WTC11 (cell line): ENCODE measurements around the gene STAMBP. TPM values are rescaled to one million over a fixed set of nuclear protein-coding genes. Genes with fewer than 3 reads are reported as not detected.

Source experiments
- ATAC-seq: fragments of 200-7000 bp; cut with Tn5 transposase; 2 replicates; pipeline ENCODE4 v1.10.0; 2021; ENCODE audit warnings: mild to moderate bottlenecking, moderate library complexity
- CTCF ChIA-PET: fragments of 300-600 bp; sonication (Branson Sonifier 250); formaldehyde crosslinking; loops from one replicate; lab custom pipeline; 2021; ENCODE audit warnings: antibody characterized with exemption; lab: Charles Lee
- POLR2A ChIA-PET: fragments of 350-600 bp; sonication (Branson Sonifier 250); formaldehyde crosslinking; loops from one replicate; lab custom pipeline; 2021; ENCODE audit warnings: antibody characterized with exemption; lab: Charles Lee
- DNase-seq: peaks from one replicate; pipeline ENCODE4 v3.0.0; 2021; ENCODE audit warnings: low spot score
- H3K27ac Mint-ChIP-seq: 2 replicates; pipeline ENCODE4 v1.8.0; 2021; ENCODE audit warnings: mixed read lengths
- H3K27me3 Mint-ChIP-seq: 2 replicates; pipeline ENCODE4 v1.8.0; 2021; ENCODE audit warnings: low read depth, mild to moderate bottlenecking, moderate library complexity, mixed read lengths
- H3K36me3 Mint-ChIP-seq: 2 replicates; pipeline ENCODE4 v1.8.0; 2021; ENCODE audit warnings: mixed read lengths
- H3K4me1 Mint-ChIP-seq: 2 replicates; pipeline ENCODE4 v1.8.0; 2022; ENCODE audit warnings: mixed read lengths
- H3K4me3 Mint-ChIP-seq: 2 replicates; pipeline ENCODE4 v1.8.0; 2021; ENCODE audit warnings: mild to moderate bottlenecking, moderate library complexity, mixed read lengths
- H3K9me3 Mint-ChIP-seq: 2 replicates; pipeline ENCODE4 v1.8.0; 2021; ENCODE audit warnings: mixed read lengths
- ATF3 ChIP-seq: sonication (generic); formaldehyde crosslinking; conservative IDR thresholded peaks from 2 replicates; pipeline ENCODE4 v1.8.1; 2022; ENCODE audit warnings: mild to moderate bottlenecking, missing genetic modification reagents
- CDX4 ChIP-seq: fragments of 250-450 bp; sonication (Bioruptor Pico); IDR thresholded peaks from 2 replicates; pipeline ENCODE4 v1.9.0; 2021; ENCODE audit warnings: moderate library complexity, mild to moderate bottlenecking, inconsistent platforms, borderline replicate concordance
- MYBL2 ChIP-seq: sonication (generic); formaldehyde crosslinking; IDR thresholded peaks from 2 replicates; pipeline ENCODE4 v1.8.1; 2023; ENCODE audit warnings: mild to moderate bottlenecking, moderate library complexity, missing genetic modification reagents
- NFYB ChIP-seq: sonication (generic); formaldehyde crosslinking; conservative IDR thresholded peaks from 2 replicates; pipeline ENCODE4 v1.8.0; 2022; ENCODE audit warnings: low read depth, missing genetic modification reagents
- NR1H2 ChIP-seq: sonication (generic); formaldehyde crosslinking; IDR thresholded peaks from 2 replicates; pipeline ENCODE4 v1.9.0; 2021; ENCODE audit warnings: mild to moderate bottlenecking, moderate library complexity, missing genetic modification reagents
- PRDM15 ChIP-seq: sonication (generic); formaldehyde crosslinking; IDR thresholded peaks from 2 replicates; pipeline ENCODE4 v1.8.0; 2022; ENCODE audit warnings: missing genetic modification reagents
- SMAD3 ChIP-seq: sonication (generic); formaldehyde crosslinking; IDR thresholded peaks from 2 replicates; pipeline ENCODE4 v1.8.0; 2022; ENCODE audit warnings: missing genetic modification reagents, mild to moderate bottlenecking, borderline replicate concordance
- ZNF138 ChIP-seq: sonication (generic); formaldehyde crosslinking; conservative IDR thresholded peaks from 2 replicates; pipeline ENCODE4 v1.8.1; 2022; ENCODE audit warnings: mild to moderate bottlenecking, moderate library complexity, missing genetic modification reagents
- ZNF263 ChIP-seq: sonication (generic); formaldehyde crosslinking; IDR thresholded peaks from 2 replicates; pipeline ENCODE4 v1.8.1; 2022; ENCODE audit warnings: low read depth, mild to moderate bottlenecking, moderate library complexity, missing genetic modification reagents
- ZNF317 ChIP-seq: sonication (generic); formaldehyde crosslinking; IDR thresholded peaks from 2 replicates; pipeline ENCODE4 v1.8.1; 2023; ENCODE audit warnings: low read depth, mild to moderate bottlenecking, moderate library complexity, missing genetic modification reagents, borderline replicate concordance
- ZNF416 ChIP-seq: fragments of 250-450 bp; sonication (Bioruptor Pico); IDR thresholded peaks from 2 replicates; pipeline ENCODE4 v1.9.0; 2021; ENCODE audit warnings: mild to moderate bottlenecking, inconsistent platforms
- total RNA-seq: library from RNA; stranded (reverse); gene quantifications from 3 replicates; pipeline ENCODE4 v1.2.3, GENCODE V29; 2021
- TF ChIP-seq, protein P1 (sequence below): fragments of 250-450 bp; sonication (Bioruptor Pico); conservative IDR thresholded peaks from 2 replicates; pipeline ENCODE4 v1.9.0; 2021; ENCODE audit warnings: mild to moderate bottlenecking

Gene STAMBP
- total RNA-seq, 1 experiment from 2014 or later, result 40.9 TPM

- TF ChIP-seq, protein P1, sequence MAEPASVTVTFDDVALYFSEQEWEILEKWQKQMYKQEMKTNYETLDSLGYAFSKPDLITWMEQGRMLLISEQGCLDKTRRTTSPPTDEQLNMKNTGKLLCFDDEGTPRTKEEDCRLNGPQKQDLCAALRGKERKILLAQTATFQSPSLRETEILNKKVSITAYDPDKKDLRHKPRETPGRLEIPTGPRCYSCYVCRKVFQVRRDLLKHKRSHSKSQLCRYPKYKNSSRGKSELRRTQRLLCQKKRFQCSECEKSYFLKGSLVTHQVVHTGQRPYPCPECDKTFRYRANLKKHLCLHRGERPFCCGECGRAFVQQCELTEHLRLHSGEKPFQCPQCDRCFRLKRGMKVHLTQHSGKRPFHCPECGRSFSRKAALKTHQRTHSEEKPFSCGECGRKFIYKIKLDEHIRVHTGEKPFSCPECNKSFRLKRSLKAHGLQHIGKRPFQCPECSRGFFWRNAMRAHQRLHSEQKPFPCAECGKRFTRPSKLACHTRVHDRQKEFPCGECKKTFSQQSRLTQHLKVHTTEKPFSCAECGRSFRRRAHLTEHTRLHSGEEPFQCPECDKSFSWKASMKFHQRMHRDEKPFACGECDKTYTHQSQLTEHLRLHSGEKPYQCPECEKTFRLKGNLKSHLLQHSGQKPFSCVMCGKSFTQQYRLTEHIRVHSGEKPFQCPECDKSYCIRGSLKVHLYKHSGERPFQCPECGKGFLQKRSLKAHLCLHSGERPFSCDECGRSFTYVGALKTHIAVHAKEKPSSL (CRISPR knock-in tag), result no peak
- TF ChIP-seq NFYB (CRISPR knock-in tag), result no peak; the same call in 1 of the 2 replicates
- no peak for TF ChIP-seq SMAD3 (CRISPR knock-in tag)
- no peak for TF ChIP-seq MYBL2 (CRISPR knock-in tag)
- TF ChIP-seq ZNF138 (CRISPR knock-in tag), result no peak
- TF ChIP-seq, all 79 proteins: peak for 0
Measured at GRCh38 chr2:73828389-73828817, 358 bp upstream of the STAMBP start (continued).

DNA sequence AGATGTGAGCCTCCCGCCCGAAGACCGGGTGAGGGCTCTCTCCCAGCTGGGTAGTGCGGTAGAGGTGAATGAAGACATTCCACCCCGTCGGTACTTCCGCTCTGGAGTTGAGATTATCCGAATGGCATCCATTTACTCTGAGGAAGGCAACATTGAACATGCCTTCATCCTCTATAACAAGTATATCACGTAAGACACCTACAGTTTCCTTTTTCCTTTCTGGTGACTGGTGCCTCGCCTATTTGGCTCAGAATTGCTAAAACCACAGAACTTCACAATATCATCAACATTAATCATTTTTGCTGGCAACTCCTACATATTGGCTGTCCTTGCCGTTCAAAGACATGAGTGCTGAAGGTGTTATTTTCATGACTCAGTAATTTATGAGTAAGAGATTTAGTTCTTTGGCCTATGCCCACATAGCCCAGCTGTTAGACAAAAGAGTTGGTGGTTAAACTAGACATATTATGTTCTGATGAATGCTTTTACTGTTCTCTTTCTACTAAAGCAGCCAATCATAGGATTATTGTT is 2.2 kb downstream of the STAMBP start:
- peaks cover 12% of the 10 kb centered on the region for H3K9me3 Mint-ChIP-seq
- H3K36me3 Mint-ChIP-seq, result peaks cover 25% of the 10 kb centered on the region
- no peak for ATAC-seq
- peaks cover 19% of the 10 kb centered on the region for H3K27me3 Mint-ChIP-seq
- ChIA-PET CTCF (no interaction called here), POLR2A (no interaction called here)
- no peak overlapping the region; the same call in 1 of the 2 replicates for H3K4me3 Mint-ChIP-seq
- TF ChIP-seq ATF3 (CRISPR knock-in tag), result no peak
- no peak for TF ChIP-seq PRDM15 (CRISPR knock-in tag)
- no peak for TF ChIP-seq ZNF263
- no peak for TF ChIP-seq ZNF317 (CRISPR knock-in tag)
- no peak overlapping the region for H3K27ac Mint-ChIP-seq
- DNase-seq, result no peak
- H3K4me1 Mint-ChIP-seq, result peaks cover 12% of the 10 kb centered on the region

- CTCF ChIA-PET, result no interaction called here
- no peak for DNase-seq
- POLR2A ChIA-PET, result no interaction called here
Measured at GRCh38 chr2:73832930-73833329, 4.2 kb downstream of the STAMBP start.

More at GRCh38 chr2:73832930-73833329, 4.2 kb downstream of the STAMBP start:
- peaks cover 6% of the 10 kb centered on the region for H3K9me3 Mint-ChIP-seq
- peaks cover 12% of the 10 kb centered on the region for H3K4me1 Mint-ChIP-seq
- ATAC-seq, result no peak
- no peak overlapping the region for H3K27ac Mint-ChIP-seq
- peaks cover 25% of the 10 kb centered on the region for H3K36me3 Mint-ChIP-seq
- TF ChIP-seq NR1H2 (CRISPR knock-in tag) (no peak), ZNF416 (CRISPR knock-in tag) (no peak), CDX4 (no peak), PRDM15 (CRISPR knock-in tag) (no peak)
- TF ChIP-seq, protein P1 (CRISPR knock-in tag), result no peak
- no peaks in the 10 kb centered on the region for H3K27me3 Mint-ChIP-seq
- H3K4me3 Mint-ChIP-seq, result no peak overlapping the region
